Upper lobe of right lung (tissue), 1 donor: ENCODE measurements around the gene PRRC2A. TPM values are rescaled to one million over a fixed set of nuclear protein-coding genes. Genes with fewer than 3 reads are reported as not detected.

Experiments
- ATAC-seq: fragments of 200-7000 bp; cut with Tn5 transposase; one replicate; pipeline ENCODE4 v1.9.1; 2020; ENCODE audit warnings: mild to moderate bottlenecking, moderate library complexity
- DNase-seq: peaks from one replicate; pipeline ENCODE4 v3.0.0-alpha.2; 2020
- H3K27ac ChIP-seq: fragments of 200-600 bp; one replicate; pipeline ENCODE4 v1.8.0; 2022
- H3K27me3 ChIP-seq: fragments of 200-600 bp; one replicate; pipeline ENCODE4 v1.8.0; 2022; ENCODE audit warnings: mild to moderate bottlenecking
- H3K36me3 ChIP-seq: fragments of 200-600 bp; one replicate; pipeline ENCODE4 v1.8.0; 2022
- H3K4me1 ChIP-seq: fragments of 200-600 bp; one replicate; pipeline ENCODE4 v1.8.0; 2022
- H3K4me3 ChIP-seq: fragments of 200-600 bp; one replicate; pipeline ENCODE4 v1.8.0; 2022; ENCODE audit warnings: mild to moderate bottlenecking
- H3K9me3 ChIP-seq: fragments of 200-600 bp; one replicate; pipeline ENCODE4 v1.8.0; 2022
- CTCF ChIP-seq: fragments of 200-600 bp; IDR thresholded peaks from one replicate; pipeline ENCODE4 v1.8.0; 2022; ENCODE audit warnings: antibody characterized with exemption
- intact Hi-C: fragments of 100-400 bp; cut with DNase I; formaldehyde crosslinking; loops from one replicate; pipeline ENCODE4 v1.11.0; 2022
- total RNA-seq: library from RNA; stranded (reverse); fragmentation: NEBNext Ultra II Directional; extraction: Animal tissue kit (Norgen Biotek cat#: 25700); gene quantifications from one replicate; pipeline ENCODE4 v1.2.1, GENCODE V29; 2021
- donor health status: DM: no; HTN: yes; CAD: no; lungs with severe emphysema.

PRRC2A gene
- total RNA-seq, 1 donor from 2014 or later, result 138 TPM

- H3K36me3 ChIP-seq, result no peaks in the 10 kb centered on the region
- intact Hi-C loops, result no loop called here
- H3K27ac ChIP-seq, result no peak overlapping the region
- TF ChIP-seq CTCF, result no peak
- H3K9me3 ChIP-seq, result no peaks in the 10 kb centered on the region
- DNase-seq (no peak), ATAC-seq (no peak)
- no peak overlapping the region for H3K4me3 ChIP-seq
- peaks cover 7% of the 10 kb centered on the region for H3K4me1 ChIP-seq
- no peaks in the 10 kb centered on the region for H3K27me3 ChIP-seq
Measured at GRCh38 chr6:31579119-31579505, 41.4 kb upstream of the PRRC2A start.

- peaks cover 7% of the 10 kb centered on the region for H3K4me1 ChIP-seq
- peak overlapping the region; percentile 17 for H3K27ac ChIP-seq
- H3K36me3 ChIP-seq, result no peaks in the 10 kb centered on the region
- no peaks in the 10 kb centered on the region for H3K27me3 ChIP-seq
- no peak for ATAC-seq
- no peaks in the 10 kb centered on the region for H3K9me3 ChIP-seq
- H3K4me3 ChIP-seq, result peak overlapping the region; percentile 73
- intact Hi-C loops, result no loop called here
- no peak for DNase-seq
- no peak for TF ChIP-seq CTCF
Measured at GRCh38 chr6:31579546-31580437, 40.7 kb upstream of the PRRC2A start.

- intact Hi-C loops, result no loop called here
- Histone ChIP-seq H3K4me1 (peaks cover 7% of the 10 kb centered on the region), H3K4me3 (peak overlapping the region; percentile 73), H3K27ac (peak overlapping the region; percentile 84), H3K9me3 (no peaks in the 10 kb centered on the region), H3K36me3 (no peaks in the 10 kb centered on the region), H3K27me3 (no peaks in the 10 kb centered on the region)
- TF ChIP-seq CTCF, result no peak
- DNase-seq (no peak), ATAC-seq (no peak)
Measured at GRCh38 chr6:31580438-31580740, 40.1 kb upstream of the PRRC2A start.

- Histone ChIP-seq H3K4me3 (peak overlapping the region; percentile 73), H3K27me3 (no peaks in the 10 kb centered on the region), H3K4me1 (peaks cover 12% of the 10 kb centered on the region), H3K36me3 (no peaks in the 10 kb centered on the region), H3K9me3 (no peaks in the 10 kb centered on the region), H3K27ac (peak overlapping the region; percentile 84)
- intact Hi-C loops, result no loop called here
- DNase-seq, result peak; percentile 94
- TF ChIP-seq CTCF, result peak; percentile 99
- peak; percentile 97 for ATAC-seq
Measured at GRCh38 chr6:31580807-31581433, 39.6 kb upstream of the PRRC2A start.

- intact Hi-C loops, result no loop called here
- ATAC-seq, result no peak
- no peak for TF ChIP-seq CTCF
- Histone ChIP-seq H3K4me3 (peak overlapping the region; percentile 73), H3K27me3 (no peaks in the 10 kb centered on the region), H3K4me1 (peaks cover 12% of the 10 kb centered on the region), H3K27ac (peak overlapping the region; percentile 84), H3K36me3 (no peaks in the 10 kb centered on the region), H3K9me3 (no peaks in the 10 kb centered on the region)
- no peak for DNase-seq
Measured at GRCh38 chr6:31581434-31582229, 38.9 kb upstream of the PRRC2A start.
